Stimulated activated naive CD8-positive, alpha-beta T cell treated with anti-CD3 and anti-CD28 coated beads, Interleukin-15, amount 100 ng/mL, for 72 hours (primary cell): ENCODE data around the gene SNU13.
"Not testable (repeated sequence)": the region's sequence is repeated elsewhere in the genome, so short reads cannot be mapped to it uniquely, and the experiment has no call there.

Experiments
- ATAC-seq: fragments of 150-1000 bp; cut with Tn5 transposase; 2 replicates; pipeline ENCODE4 v1.10.0; 2021; ENCODE audit warnings: mild to moderate bottlenecking, moderate library complexity
- DNase-seq, 2 donors: peaks; one replicate each; pipeline ENCODE4 v3.0.0; 2021 to 2022
- H3K27ac Mint-ChIP-seq, 2 donors: one replicate each; pipeline ENCODE4 v1.8.0; 2022; ENCODE audit warnings: mild to moderate bottlenecking in 2 of 2, mixed read lengths in 2 of 2, moderate library complexity in 2 of 2
- H3K27me3 Mint-ChIP-seq: one replicate; pipeline ENCODE4 v1.8.0; 2022; ENCODE audit warnings: mixed read lengths
- H3K4me1 Mint-ChIP-seq: one replicate; pipeline ENCODE4 v1.8.0; 2022; ENCODE audit warnings: mild to moderate bottlenecking, mixed read lengths
- H3K4me3 Mint-ChIP-seq, 2 donors: one replicate each; pipeline ENCODE4 v1.8.0; 2022; ENCODE audit warnings: mild to moderate bottlenecking in 2 of 2, mixed read lengths in 2 of 2, moderate library complexity in 1 of 2
- H3K9me3 Mint-ChIP-seq, 2 donors: one replicate each; pipeline ENCODE4 v1.8.0; 2022; ENCODE audit warnings: mixed read lengths in 2 of 2

Gene SNU13

DNA sequence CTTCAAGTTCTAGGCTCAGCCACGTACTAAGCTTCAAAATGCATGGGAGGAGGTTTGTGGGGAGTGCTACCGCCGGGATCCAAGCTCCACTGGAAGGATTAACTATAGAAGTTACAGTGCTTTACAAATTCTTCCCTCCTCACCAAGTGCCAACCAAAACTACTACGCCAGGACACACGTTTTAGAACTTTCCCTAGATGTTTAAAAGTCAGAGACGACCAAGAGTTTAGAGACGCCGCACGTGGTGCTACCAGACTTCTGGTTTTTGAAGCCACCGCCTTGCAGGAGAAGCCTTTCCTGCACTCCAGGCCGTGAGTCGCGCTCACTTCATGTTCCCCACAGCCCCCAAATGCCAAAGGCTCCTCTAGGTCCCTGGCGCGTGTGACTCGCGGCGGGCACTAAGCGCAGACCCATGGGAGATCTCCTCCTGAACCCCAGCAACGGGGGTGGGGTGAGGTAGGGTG, 734 bp downstream of the SNU13 start:
- ATAC-seq (peak; percentile 40), DNase-seq (no peak)
- Mint-ChIP-seq H3K27ac (peak overlapping the region; percentile 99 to 100), H3K4me3 (peak overlapping the region; percentile 94 to 98), H3K4me1 (peaks cover 43% of the 10 kb centered on the region), H3K9me3 (no peaks in the 10 kb centered on the region), H3K27me3 (no peaks in the 10 kb centered on the region)

DNA sequence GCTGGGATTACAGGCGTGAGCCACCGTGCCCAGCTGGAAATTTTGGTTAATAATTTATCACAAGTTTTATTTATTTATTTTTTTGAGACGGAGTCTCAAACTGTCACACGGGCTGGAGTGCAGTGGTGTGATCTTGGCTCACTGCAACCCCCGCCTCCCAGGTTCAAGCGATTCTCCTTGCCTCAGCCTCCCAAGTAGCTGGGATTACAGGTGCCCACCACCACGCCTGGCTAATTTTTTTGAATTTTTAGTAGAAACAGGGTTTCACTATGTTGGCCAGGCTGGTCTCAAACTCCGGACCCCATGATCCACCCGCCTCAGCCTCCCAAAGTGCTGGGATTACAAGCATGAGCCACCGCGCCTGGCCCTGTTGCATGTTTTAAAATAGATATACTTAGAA, 1.8 kb downstream of the SNU13 start:
- not testable (repeated sequence) for ATAC-seq, H3K27me3 Mint-ChIP-seq, H3K9me3 Mint-ChIP-seq, DNase-seq
- Mint-ChIP-seq H3K4me3 (peak overlapping the region; percentile 94 to 98), H3K27ac (peak overlapping the region in 1 of 2 donors; percentile 65), H3K4me1 (peaks cover 47% of the 10 kb centered on the region)

DNA sequence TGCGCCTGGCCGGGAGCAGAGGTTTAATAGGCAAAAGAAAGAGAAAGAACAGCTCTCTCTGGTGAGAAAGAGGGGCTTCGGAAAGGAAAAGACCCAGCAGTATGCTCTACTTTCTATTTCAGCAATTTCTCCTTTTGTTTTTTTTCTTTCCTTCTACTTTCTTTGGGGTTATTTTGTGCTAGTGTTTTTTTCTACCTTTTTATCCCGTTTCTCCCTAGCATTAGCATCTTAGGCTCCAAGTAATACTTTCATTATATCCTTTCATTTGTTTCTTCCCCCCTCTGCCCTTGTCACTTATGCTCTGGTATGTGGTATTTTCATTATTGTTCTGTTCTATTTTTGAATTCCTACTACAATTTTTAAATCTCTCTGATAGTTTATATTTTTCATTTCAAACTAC, 4.5 kb downstream of the SNU13 start:
- DNase-seq (no peak), ATAC-seq (no peak)
- Mint-ChIP-seq H3K4me1 (peaks cover 48% of the 10 kb centered on the region), H3K4me3 (peak overlapping the region; percentile 12 to 36), H3K27me3 (no peaks in the 10 kb centered on the region), H3K27ac (peak overlapping the region in 1 of 2 donors; percentile 75), H3K9me3 (no peaks in the 10 kb centered on the region)

DNA sequence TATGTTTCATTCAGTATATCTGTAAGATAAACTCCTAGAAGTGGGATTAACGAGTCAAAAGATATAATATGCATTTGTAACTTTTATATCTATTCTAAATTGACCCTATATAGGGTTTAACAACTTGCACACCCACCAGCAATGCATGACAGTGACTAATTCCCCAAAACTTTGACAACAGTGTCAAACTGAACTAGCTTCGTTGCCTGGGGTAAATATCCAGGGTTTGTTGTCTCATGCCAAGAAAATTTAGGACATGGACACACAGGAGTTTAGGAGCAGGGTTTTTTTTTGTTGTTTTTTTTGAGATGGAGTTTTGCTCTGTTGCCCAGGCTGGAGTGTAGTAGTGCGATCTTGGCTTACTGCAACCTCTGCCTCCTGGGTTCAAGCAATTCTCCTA, 5.1 kb downstream of the SNU13 start:
- peak overlapping the region; percentile 6 to 40 for H3K27ac Mint-ChIP-seq
- peaks cover 45% of the 10 kb centered on the region for H3K4me1 Mint-ChIP-seq

DNA sequence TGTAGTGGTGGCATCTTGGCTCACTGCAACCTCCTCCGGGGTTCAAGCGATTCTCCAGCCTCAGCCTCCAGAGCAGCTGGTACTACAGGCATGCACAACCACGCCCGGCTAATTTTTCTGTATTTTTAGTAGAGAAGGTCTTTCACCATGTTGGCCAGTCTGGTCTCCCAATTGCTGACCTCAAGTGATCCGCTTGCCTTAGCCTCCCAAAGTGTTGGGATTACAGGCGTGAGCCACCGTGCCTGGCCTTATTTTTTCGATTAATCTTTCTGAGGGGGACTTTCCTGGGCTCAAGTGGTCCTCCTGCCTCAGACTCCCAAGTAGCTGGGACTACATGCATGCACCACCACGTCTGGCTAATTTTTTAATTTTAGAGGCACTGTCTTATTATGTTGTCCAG, 5.6 kb downstream of the SNU13 start:
- Mint-ChIP-seq H3K27ac (peak overlapping the region; percentile 97 to 98), H3K4me3 (peak overlapping the region; percentile 92 to 99), H3K27me3 (no peaks in the 10 kb centered on the region), H3K9me3 (no peaks in the 10 kb centered on the region), H3K4me1 (peaks cover 46% of the 10 kb centered on the region)
- no peak for ATAC-seq
- DNase-seq, result no peak

More for the DNA sequence above, 5.1 kb downstream of the SNU13 start:
- Mint-ChIP-seq H3K9me3 (no peaks in the 10 kb centered on the region), H3K27me3 (no peaks in the 10 kb centered on the region), H3K4me3 (peak overlapping the region in 1 of 2 donors; percentile 99)
- no peak for DNase-seq
- ATAC-seq, result no peak

DNA sequence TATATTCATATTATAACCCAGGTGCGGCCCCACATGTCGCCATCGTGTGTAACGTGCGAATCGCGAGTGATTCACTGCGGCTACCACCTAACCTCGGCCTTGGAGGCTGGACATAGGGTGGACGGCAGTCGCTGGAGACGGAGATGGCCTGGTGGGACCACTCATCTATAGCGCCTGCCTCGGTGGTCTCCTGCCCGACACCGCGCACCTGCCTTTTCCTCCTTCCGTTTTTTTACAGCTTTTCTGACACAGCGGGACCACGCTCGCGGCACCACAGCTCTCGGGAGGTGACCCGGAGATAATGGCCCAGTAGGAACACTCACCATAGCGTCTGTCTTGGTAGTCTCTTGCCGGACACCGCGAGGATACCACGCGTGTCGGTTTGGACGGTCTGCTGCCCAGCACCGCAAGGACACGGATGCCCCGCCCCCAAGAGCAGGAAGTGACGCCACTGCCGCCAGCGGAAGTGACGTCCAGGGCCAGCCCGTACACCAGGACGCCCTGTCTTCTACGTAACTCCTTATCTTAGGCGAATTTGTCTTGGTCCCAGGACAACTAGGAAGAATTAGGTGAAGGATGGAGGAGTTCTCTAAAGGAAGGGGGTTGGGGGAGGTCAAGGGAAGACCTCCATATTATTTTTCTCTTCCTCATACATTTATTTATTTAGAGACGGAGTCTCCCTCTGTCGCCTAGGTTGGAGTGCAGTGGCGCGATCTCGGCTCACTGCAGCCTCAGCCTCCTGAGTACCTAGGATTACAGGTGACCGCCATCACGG, 6.4 kb downstream of the SNU13 start:
- peak overlapping the region; percentile 92 to 99 for H3K4me3 Mint-ChIP-seq
- ATAC-seq (peak; percentile 99), DNase-seq (peak; percentile 80 to 84)
- H3K9me3 Mint-ChIP-seq, result no peaks in the 10 kb centered on the region
- peaks cover 38% of the 10 kb centered on the region for H3K4me1 Mint-ChIP-seq
- H3K27me3 Mint-ChIP-seq, result no peaks in the 10 kb centered on the region
- peak overlapping the region; percentile 97 to 98 for H3K27ac Mint-ChIP-seq

DNA sequence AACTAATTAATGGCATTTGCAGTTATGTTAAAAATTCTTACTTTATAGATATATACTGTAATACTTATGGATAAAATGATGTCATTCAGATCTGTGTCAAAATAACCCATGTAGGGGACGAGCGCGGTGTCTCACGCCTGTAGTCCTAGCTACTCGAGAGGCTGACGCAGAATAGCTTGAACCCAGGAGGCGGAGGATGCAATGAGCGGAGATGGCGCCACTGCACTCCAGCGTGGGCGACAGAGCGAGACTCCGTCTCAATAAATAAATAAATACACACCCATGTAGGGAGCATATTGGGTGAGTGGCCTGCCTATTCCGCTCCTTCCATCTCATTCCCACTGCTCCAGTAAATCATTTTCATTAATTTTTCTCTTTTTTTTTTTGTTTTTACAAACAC, 7.1 kb downstream of the SNU13 start:
- H3K4me1 Mint-ChIP-seq, result peaks cover 35% of the 10 kb centered on the region
- H3K27ac Mint-ChIP-seq, result peak overlapping the region; percentile 57 to 97
- peak overlapping the region; percentile 92 to 99 for H3K4me3 Mint-ChIP-seq
- DNase-seq, result no peak
- H3K9me3 Mint-ChIP-seq, result no peaks in the 10 kb centered on the region
- H3K27me3 Mint-ChIP-seq, result no peaks in the 10 kb centered on the region
- no peak for ATAC-seq

DNA sequence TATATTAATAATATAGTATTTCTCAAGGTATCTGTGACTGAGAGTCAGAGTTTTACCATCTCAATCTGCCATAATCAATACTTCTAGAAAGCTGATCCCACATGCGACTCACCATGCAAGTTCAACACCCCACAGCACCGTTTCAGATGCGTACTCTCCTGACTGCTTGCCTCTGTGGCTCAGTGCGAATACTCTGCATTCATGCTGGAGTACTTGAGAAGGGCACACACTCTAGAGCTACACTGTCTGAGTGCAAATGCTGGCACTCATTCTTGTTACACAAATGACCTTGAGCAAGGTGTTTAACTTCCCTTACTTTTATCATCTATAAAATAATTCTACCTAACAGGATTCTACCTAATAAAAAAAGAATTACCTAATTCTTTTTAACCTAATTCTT, 12.5 kb downstream of the SNU13 start:
- no peaks in the 10 kb centered on the region for H3K27me3 Mint-ChIP-seq
- H3K4me1 Mint-ChIP-seq, result peaks cover 25% of the 10 kb centered on the region
- DNase-seq, result no peak
- no peaks in the 10 kb centered on the region for H3K9me3 Mint-ChIP-seq
- H3K27ac Mint-ChIP-seq, result peak overlapping the region in 1 of 2 donors; percentile 14
- no peak overlapping the region for H3K4me3 Mint-ChIP-seq
- ATAC-seq, result no peak

DNA sequence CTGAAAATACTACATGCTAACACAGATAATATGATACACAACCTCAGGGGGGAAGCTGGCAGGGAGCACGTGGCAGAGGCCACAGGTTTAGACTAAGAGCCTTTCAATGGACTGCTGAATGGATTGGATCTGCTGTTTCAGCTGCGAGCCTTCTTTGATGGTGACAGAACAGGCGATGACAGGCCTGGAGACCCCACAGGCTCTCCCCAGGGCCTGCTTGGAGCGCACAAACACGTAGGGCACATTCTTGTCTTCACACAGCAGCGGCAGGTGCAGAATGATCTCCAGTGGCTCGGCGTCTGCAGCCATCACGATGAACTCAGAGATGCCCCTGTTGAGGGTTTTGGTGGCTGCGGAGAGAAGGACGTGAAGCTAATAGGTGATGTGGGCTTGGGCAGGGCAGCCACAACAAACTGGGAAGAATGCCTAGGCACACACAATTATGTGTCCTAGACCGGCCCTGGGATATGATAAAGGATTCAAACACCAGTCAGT, 13.8 kb downstream of the SNU13 start:
- H3K4me1 Mint-ChIP-seq, result peaks cover 20% of the 10 kb centered on the region
- H3K4me3 Mint-ChIP-seq, result no peak overlapping the region
- ATAC-seq (no peak), DNase-seq (no peak)
- no peaks in the 10 kb centered on the region for H3K9me3 Mint-ChIP-seq
- no peaks in the 10 kb centered on the region for H3K27me3 Mint-ChIP-seq
- no peak overlapping the region for H3K27ac Mint-ChIP-seq

DNA sequence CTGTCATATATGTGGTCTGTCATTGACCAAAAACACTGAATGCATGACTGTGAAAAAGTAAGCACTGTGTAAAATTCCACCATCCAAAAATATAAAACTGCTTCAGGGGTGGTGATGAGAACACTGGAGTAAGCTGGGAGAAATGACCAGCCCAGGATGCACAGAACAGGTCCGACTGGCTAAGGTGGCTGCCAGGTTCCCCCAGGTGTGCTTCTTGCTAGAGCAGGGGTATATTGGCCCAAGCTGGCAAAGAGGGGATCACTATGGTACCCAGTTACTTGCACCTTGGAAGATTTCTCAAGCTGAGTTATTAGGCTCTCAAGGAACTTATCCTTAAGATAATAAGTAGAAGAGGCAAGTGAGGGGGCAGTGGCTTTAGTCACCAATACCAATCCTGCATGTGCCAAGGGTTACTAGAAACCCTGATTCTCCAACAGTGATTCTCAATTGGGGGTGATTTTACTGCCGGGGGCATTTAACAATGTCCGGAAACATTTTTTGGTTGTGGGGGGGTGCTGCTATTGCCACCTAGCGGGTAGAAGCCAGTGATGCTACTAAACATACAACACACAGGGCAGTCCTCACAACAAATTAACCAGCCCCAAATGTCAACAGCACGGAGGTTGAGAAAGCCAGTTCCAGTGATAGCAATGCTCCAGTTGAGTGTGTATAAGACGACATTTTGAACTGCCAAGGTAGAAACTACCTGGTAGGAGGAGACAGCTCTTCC, 15.7 kb downstream of the SNU13 start:
- H3K27me3 Mint-ChIP-seq, result no peaks in the 10 kb centered on the region
- H3K4me3 Mint-ChIP-seq, result no peak overlapping the region
- ATAC-seq (no peak), DNase-seq (no peak)
- peaks cover 21% of the 10 kb centered on the region for H3K4me1 Mint-ChIP-seq
- no peak overlapping the region for H3K27ac Mint-ChIP-seq
- no peaks in the 10 kb centered on the region for H3K9me3 Mint-ChIP-seq

DNA sequence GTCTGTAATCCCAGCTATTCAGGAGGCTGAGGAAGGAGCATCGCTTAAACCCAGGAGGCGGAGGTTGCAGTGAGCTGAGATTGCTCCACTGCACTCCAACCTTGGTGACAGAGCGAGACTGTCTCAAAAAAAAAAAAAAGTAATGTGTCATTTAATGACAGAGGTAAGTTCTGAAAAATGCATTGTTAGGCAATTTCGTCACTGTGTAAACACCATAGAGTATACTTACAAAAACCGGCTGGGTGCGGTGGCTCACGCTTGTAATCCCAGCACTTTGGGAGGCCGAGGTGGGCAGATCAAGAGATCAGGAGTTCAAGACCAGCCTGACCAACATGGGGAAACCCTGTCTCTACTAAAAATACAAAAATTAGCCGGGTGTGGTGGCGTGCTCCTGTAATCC, 16.6 kb downstream of the SNU13 start:
- DNase-seq, H3K9me3 Mint-ChIP-seq, H3K27ac Mint-ChIP-seq, H3K27me3 Mint-ChIP-seq, ATAC-seq, H3K4me3 Mint-ChIP-seq: not testable (repeated sequence)
- H3K4me1 Mint-ChIP-seq, result peaks cover 25% of the 10 kb centered on the region

DNA sequence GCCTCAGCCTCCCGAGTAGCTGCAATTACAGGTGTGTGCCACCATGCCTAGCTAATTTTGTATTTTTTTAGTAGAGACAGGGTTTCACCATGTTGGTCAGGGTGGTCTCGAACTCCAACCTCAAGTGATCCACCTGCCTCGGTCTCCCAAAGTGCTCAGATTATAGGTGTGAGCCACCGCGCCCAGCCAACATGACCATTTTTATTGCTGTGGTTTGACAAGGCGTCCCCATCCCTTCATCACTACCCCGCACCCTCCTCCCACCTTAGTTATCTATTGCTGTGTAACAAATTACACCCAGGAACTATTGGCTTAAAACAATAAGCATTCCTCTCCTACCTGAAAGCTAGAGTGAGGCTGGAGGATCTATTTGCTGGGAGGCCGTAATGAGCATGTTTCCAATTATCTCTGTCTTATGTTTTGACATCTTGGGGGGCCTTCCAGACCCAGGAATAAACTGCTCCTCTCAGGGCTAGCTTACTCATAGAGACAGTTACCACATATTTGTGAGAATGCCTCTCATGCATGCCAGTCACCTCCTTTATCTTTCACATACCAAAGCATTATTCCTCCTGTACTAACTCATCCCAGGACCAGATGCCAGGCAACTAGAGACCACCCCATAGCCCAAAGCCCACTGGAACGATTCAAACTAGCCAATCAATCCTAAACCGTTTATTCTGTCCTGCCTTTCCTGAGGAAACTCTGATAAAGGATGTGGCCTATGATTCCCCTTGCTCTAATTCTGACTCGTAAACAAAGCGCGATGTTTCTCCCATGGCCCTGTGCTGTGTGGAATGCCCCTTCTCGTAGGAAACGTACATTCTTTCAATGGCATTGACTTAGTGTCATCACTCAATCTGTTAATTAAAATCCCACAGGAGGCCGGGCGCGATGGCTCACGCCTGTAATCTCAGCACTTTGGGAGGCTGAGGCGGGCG, 19.4 kb downstream of the SNU13 start:
- Mint-ChIP-seq H3K9me3 (no peaks in the 10 kb centered on the region), H3K27ac (peak overlapping the region in 1 of 2 donors; percentile 88), H3K27me3 (no peaks in the 10 kb centered on the region), H3K4me1 (peaks cover 24% of the 10 kb centered on the region), H3K4me3 (no peak overlapping the region)
- no peak for ATAC-seq
- no peak for DNase-seq

DNA sequence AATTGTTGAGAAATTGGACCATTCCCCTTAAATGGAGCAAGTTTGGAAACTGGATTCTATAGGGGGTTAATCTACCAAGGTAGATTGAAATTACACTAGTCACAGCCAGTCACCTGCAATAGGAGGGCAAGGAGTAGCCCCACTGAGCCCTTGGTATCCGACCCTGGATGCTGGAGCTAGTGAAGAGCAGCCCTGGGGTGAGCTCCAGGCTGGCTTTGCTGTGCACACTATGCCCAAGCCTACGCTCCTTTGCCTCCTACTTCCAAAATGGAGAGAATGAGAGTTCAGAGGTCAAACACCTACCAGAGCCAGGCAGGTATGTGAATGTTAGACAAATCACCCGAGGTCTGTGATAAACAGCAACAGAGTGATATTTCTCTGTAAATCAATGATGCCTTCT, 23.7 kb downstream of the SNU13 start:
- no peak for ATAC-seq
- no peaks in the 10 kb centered on the region for H3K27me3 Mint-ChIP-seq
- peak overlapping the region; percentile 46 to 90 for H3K27ac Mint-ChIP-seq
- H3K4me3 Mint-ChIP-seq, result no peak overlapping the region
- DNase-seq, result no peak
- peaks cover 20% of the 10 kb centered on the region for H3K4me1 Mint-ChIP-seq
- H3K9me3 Mint-ChIP-seq, result no peaks in the 10 kb centered on the region

DNA sequence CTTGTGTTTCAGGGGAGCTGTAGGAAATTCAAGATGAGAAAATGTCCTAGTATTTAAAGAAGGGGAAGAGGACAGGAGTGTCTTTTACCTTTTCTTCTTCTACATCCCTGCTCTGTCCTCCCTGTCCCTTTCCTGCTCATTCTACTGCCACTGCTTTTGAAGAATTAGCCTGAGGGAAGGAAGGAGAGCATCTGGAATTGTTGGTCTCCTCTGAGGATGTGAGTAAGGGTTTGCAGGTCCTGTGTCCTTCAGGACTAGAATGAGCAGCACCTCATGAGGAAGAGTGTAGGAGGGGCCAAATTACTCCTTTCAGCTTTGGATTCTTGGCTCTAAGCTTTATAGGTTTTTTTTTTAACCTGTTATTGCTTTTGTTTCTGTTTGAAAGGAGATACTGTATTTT, 24.2 kb downstream of the SNU13 start:
- Mint-ChIP-seq H3K4me3 (no peak overlapping the region), H3K9me3 (no peaks in the 10 kb centered on the region), H3K27ac (peak overlapping the region in 1 of 2 donors; percentile 83), H3K27me3 (no peaks in the 10 kb centered on the region), H3K4me1 (peaks cover 17% of the 10 kb centered on the region)
- no peak for DNase-seq
- ATAC-seq, result no peak

DNA sequence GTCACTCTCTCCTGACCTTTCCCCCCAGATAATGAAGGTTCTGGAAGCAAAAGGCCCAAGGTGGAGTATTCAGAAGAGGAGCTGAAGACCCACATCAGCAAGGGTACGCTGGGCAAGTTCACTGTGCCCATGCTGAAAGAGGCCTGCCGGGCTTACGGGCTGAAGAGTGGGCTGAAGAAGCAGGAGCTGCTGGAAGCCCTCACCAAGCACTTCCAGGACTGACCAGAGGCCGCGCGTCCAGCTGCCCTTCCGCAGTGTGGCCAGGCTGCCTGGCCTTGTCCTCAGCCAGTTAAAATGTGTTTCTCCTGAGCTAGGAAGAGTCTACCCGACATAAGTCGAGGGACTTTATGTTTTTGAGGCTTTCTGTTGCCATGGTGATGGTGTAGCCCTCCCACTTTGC, 25.1 kb downstream of the SNU13 start:
- not testable (repeated sequence) for H3K9me3 Mint-ChIP-seq, H3K4me3 Mint-ChIP-seq, H3K27me3 Mint-ChIP-seq, DNase-seq, ATAC-seq
- Mint-ChIP-seq H3K4me1 (peaks cover 12% of the 10 kb centered on the region), H3K27ac (peak overlapping the region; percentile 8 to 83)
